H9 (cell line): ENCODE measurements around the gene SHISA4. TPM values are rescaled to one million over a fixed set of nuclear protein-coding genes. Genes with fewer than 3 reads are reported as not detected.

Experiments
- DNase-seq: peaks from one replicate; pipeline ENCODE4 v3.0.0-alpha.2; 2017
- H2AFZ ChIP-seq: one replicate; pipeline ENCODE4 v1.6.1; 2013; ENCODE audit warnings: mild to moderate bottlenecking, low read length, control low read depth, moderate library complexity
- H2AK5ac ChIP-seq: 2 replicates; pipeline ENCODE4 v1.6.1; 2013; ENCODE audit warnings: low read length, control low read depth, mixed read lengths; ENCODE audit not compliant: insufficient read length
- H2BK120ac ChIP-seq: one replicate; pipeline ENCODE4 v1.6.1; 2013; ENCODE audit warnings: low read depth, mild to moderate bottlenecking, low read length, control low read depth, inconsistent platforms; ENCODE audit not compliant: poor library complexity, severe bottlenecking
- H2BK12ac ChIP-seq: 2 replicates; pipeline ENCODE4 v1.6.1; 2013; ENCODE audit warnings: low read length, control low read depth, mixed read lengths, low read depth; ENCODE audit not compliant: insufficient read length
- H2BK15ac ChIP-seq: 2 replicates; pipeline ENCODE4 v1.6.1; 2013; ENCODE audit warnings: low read depth, low read length, control low read depth
- H2BK20ac ChIP-seq: one replicate; pipeline ENCODE4 v1.6.1; 2013; ENCODE audit warnings: low read depth, mild to moderate bottlenecking, low read length, control low read depth, inconsistent platforms; ENCODE audit not compliant: poor library complexity, severe bottlenecking
- H2BK5ac ChIP-seq: 2 replicates; pipeline ENCODE4 v1.6.1; 2013; ENCODE audit warnings: low read length, control low read depth, mixed read lengths; ENCODE audit not compliant: insufficient read length
- H3K14ac ChIP-seq: 2 replicates; pipeline ENCODE4 v1.6.1; 2013; ENCODE audit warnings: low read length, control low read depth; ENCODE audit not compliant: insufficient read depth
- H3K18ac ChIP-seq: 2 replicates; pipeline ENCODE4 v1.6.1; 2013; ENCODE audit warnings: low read depth, mild to moderate bottlenecking, mixed read lengths, low read length, control low read depth; ENCODE audit not compliant: insufficient read length
- H3K23ac ChIP-seq: 2 replicates; pipeline ENCODE4 v1.6.1; 2013; ENCODE audit warnings: low read length, control low read depth, mixed read lengths, low read depth; ENCODE audit not compliant: insufficient read length
- H3K23me2 ChIP-seq: 2 replicates; pipeline ENCODE4 v1.6.1; 2013; ENCODE audit warnings: low read depth, mild to moderate bottlenecking, mixed read lengths, low read length, control low read depth; ENCODE audit not compliant: insufficient read length, poor library complexity, severe bottlenecking
- H3K27ac ChIP-seq: 2 replicates; pipeline ENCODE4 v1.5.1; 2013; ENCODE audit warnings: low read length, control low read depth, mixed read lengths, low read depth; ENCODE audit not compliant: insufficient read length
- H3K27me3 ChIP-seq: 2 replicates; pipeline ENCODE4 v1.6.1; 2013; ENCODE audit warnings: low read length, control low read depth, inconsistent platforms; ENCODE audit not compliant: insufficient read depth
- H3K4ac ChIP-seq: 2 replicates; pipeline ENCODE4 v1.6.1; 2013; ENCODE audit warnings: low read depth, mild to moderate bottlenecking, control low read depth, inconsistent platforms, low read length, moderate library complexity
- H3K4me1 ChIP-seq: 2 replicates; pipeline ENCODE4 v1.6.1; 2013; ENCODE audit warnings: low read length, control low read depth, inconsistent platforms; ENCODE audit not compliant: insufficient read depth
- H3K4me2 ChIP-seq: 2 replicates; pipeline ENCODE4 v1.6.1; 2013; ENCODE audit warnings: low read length, control low read depth, mixed read lengths; ENCODE audit not compliant: insufficient read length, insufficient read depth
- H3K56ac ChIP-seq: 2 replicates; pipeline ENCODE4 v1.6.1; 2013; ENCODE audit warnings: low read depth, mild to moderate bottlenecking, mixed read lengths, low read length, control low read depth; ENCODE audit not compliant: insufficient read length
- H3K79me1 ChIP-seq: 2 replicates; pipeline ENCODE4 v1.6.1; 2013; ENCODE audit warnings: low read depth, mild to moderate bottlenecking, moderate library complexity, low read length, control low read depth, inconsistent platforms; ENCODE audit not compliant: insufficient read depth, poor library complexity, severe bottlenecking
- H3K79me2 ChIP-seq: 2 replicates; pipeline ENCODE4 v1.6.1; 2013; ENCODE audit warnings: low read length, control low read depth, inconsistent platforms; ENCODE audit not compliant: insufficient read depth
- H3K9ac ChIP-seq: 2 replicates; pipeline ENCODE4 v1.6.1; 2013; ENCODE audit warnings: low read length, control low read depth, mixed read lengths; ENCODE audit not compliant: insufficient read length; ENCODE audit errors: extremely low read depth
- H3K9me3 ChIP-seq: one replicate; pipeline ENCODE4 v1.6.1; 2013; ENCODE audit warnings: low read depth, low read length, inconsistent platforms; ENCODE audit not compliant: control insufficient read depth
- H3T11ph ChIP-seq: one replicate; pipeline ENCODE4 v1.6.1; 2013; ENCODE audit warnings: mild to moderate bottlenecking, low read length, control low read depth, inconsistent platforms
- H4K20me1 ChIP-seq: one replicate; pipeline ENCODE4 v1.6.1; 2013; ENCODE audit not compliant: control insufficient read depth, insufficient read length, insufficient read depth
- H4K5ac ChIP-seq: 2 replicates; pipeline ENCODE4 v1.6.1; 2013; ENCODE audit warnings: low read depth, mild to moderate bottlenecking, mixed read lengths, low read length, control low read depth; ENCODE audit not compliant: insufficient read length
- H4K8ac ChIP-seq: replicated peaks from 2 replicates; pipeline ENCODE4 v1.6.1; 2013; ENCODE audit warnings: low read length, control low read depth, mixed read lengths, low read depth; ENCODE audit not compliant: insufficient read length
- H4K91ac ChIP-seq: 2 replicates; pipeline ENCODE4 v1.6.1; 2013; ENCODE audit warnings: low read depth, mild to moderate bottlenecking, moderate library complexity, mixed read lengths, low read length, control low read depth; ENCODE audit not compliant: insufficient read length
- H3K27ac Mint-ChIP-seq, 3 experiments: 2 replicates in 2 of 3; 3 replicates in 1 of 3; pipeline ENCODE4 v1.8.0; 2020 to 2021; ENCODE audit warnings: mixed read lengths in 3 of 3, mild to moderate bottlenecking in 1 of 3, moderate library complexity in 1 of 3
- H3K27me3 Mint-ChIP-seq: 2 replicates; pipeline ENCODE4 v1.8.0; 2021; ENCODE audit warnings: low read depth, mild to moderate bottlenecking, moderate library complexity, mixed read lengths
- H3K36me3 Mint-ChIP-seq, 3 experiments: 2 replicates in 2 of 3; 3 replicates in 1 of 3; pipeline ENCODE4 v1.8.0; 2020 to 2021; ENCODE audit warnings: low read depth in 3 of 3, mixed read lengths in 3 of 3; ENCODE audit not compliant: insufficient read depth in 1 of 3
- H3K4me1 Mint-ChIP-seq, 2 experiments: 2 replicates each; pipeline ENCODE4 v1.8.0; 2020; ENCODE audit warnings: mixed read lengths in 2 of 2
- H3K4me3 Mint-ChIP-seq, 2 experiments: 2 replicates in 1 of 2; 3 replicates in 1 of 2; pipeline ENCODE4 v1.8.0; 2020 to 2021; ENCODE audit warnings: mild to moderate bottlenecking in 2 of 2, mixed read lengths in 2 of 2, moderate library complexity in 1 of 2
- H3K9me3 Mint-ChIP-seq, 2 experiments: 2 replicates in 1 of 2; 3 replicates in 1 of 2; pipeline ENCODE4 v1.8.0; 2020; ENCODE audit warnings: mild to moderate bottlenecking in 2 of 2, mixed read lengths in 2 of 2, moderate library complexity in 1 of 2
- CTCF ChIP-seq: fragments of 200-600 bp; sonication (generic); conservative IDR thresholded peaks from 3 replicates; pipeline ENCODE4 v1.8.0; 2021; ENCODE audit warnings: antibody characterized with exemption, mild to moderate bottlenecking
- WGBS: extraction: QIAGEN DNeasy Blood & Tissue Kit; methylation state at CpG from one replicate; pipeline ENCODE4 v1.1.7; 2013; ENCODE audit warnings: missing lambda C conversion rate, low lambda C conversion rate, mixed read lengths; ENCODE audit not compliant: insufficient read length; ENCODE audit errors: extremely low coverage; 5-methylcytosine and 5-hydroxymethylcytosine counted together
- total RNA-seq: library from RNA; stranded (reverse); gene quantifications from 2 replicates; pipeline ENCODE4 v1.2.1, GENCODE V29; 2021

Gene SHISA4
- total RNA-seq, 1 experiment from 2014 or later, result 6.3 TPM

DNA sequence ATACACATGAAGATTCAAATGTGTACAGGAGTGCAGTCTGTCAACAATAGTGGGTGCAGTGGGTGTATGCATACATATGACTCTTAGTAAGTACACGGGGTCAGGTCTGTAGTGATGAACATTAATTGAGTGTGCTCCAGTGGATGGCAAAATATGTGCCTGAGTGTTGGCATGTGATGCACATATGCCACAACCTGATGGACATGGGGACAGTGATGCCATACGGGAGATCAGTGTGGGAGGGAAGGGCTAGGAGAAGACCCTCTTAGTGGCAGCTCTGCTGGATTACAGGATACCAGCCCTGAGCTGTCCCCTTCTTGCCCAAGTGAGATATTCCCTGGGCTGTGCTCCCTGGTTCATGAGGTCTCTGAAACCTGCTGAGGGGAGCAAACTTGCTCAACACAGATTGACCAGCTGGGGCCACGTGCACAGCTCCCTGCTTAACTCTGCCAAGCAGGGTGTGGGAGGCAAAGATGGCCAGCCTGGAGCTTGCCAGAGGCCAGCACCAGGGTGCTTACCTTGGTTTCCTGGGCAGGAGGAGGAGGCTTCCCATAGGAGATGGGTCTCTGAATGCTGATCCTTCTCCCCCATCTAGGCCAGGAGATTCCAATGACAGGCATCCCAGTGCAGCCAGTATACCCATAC, 2.2 kb downstream of the SHISA4 start:
- Histone ChIP-seq H3K4me2 (no peak overlapping the region), H3K23ac (no peak overlapping the region), H4K20me1 (no peaks in the 10 kb centered on the region), H4K8ac (no peak overlapping the region), H2BK12ac (no peak overlapping the region), H3K4ac (no peak overlapping the region), H2BK5ac (no peak overlapping the region), H2AFZ (no peak overlapping the region), H3K27ac (no peak overlapping the region), H2BK20ac (no peak overlapping the region), H3K79me2 (no peaks in the 10 kb centered on the region), H3K23me2 (peaks cover 5% of the 10 kb centered on the region), H2AK5ac (no peak overlapping the region), H4K91ac (no peak overlapping the region), H2BK15ac (no peak overlapping the region), H3K14ac (no peak overlapping the region), H3K9ac (no peak overlapping the region), H3K56ac (no peak overlapping the region), H3K27me3 (no peaks in the 10 kb centered on the region), H2BK120ac (no peak overlapping the region), H3K79me1 (no peaks in the 10 kb centered on the region), H3K4me1 (peaks cover 5% of the 10 kb centered on the region; the same call in 1 of the 2 replicates), H3K18ac (no peak overlapping the region), H4K5ac (no peak overlapping the region), H3K9me3 (no peaks in the 10 kb centered on the region), H3T11ph (no peak overlapping the region)
- Mint-ChIP-seq H3K9me3 (no peaks in the 10 kb centered on the region), H3K4me1 (peaks cover 30 to 39% of the 10 kb centered on the region in 2 experiments), H3K27me3 (peaks cover 15% of the 10 kb centered on the region), H3K27ac (no peak overlapping the region), H3K36me3 (no peaks in the 10 kb centered on the region), H3K4me3 (no peak overlapping the region)
- no peak for DNase-seq
- no peak for TF ChIP-seq CTCF
- no CpG with 5 or more reads among the region's 3 CpGs for WGBS
